Natural killer cell treated with Interleukin-12 subunit alpha and Interleukin-12 subunit beta and Interleukin-15 and Interleukin-18, amount 100 ng/mL, for 72 hours (primary cell): Measurements from ENCODE around the gene ANKRD13B. TPM values are rescaled to one million over a fixed set of nuclear protein-coding genes. Genes with fewer than 3 reads are reported as not detected.

Experiments used
- ATAC-seq, 2 donors: fragments of 150-1000 bp; cut with Tn5 transposase in 1 of 2; sonication (Bioruptor Pico), chemical (Tn5 transposase) in 1 of 2; 2 replicates each; pipeline ENCODE4 v1.10.0; 2021
- DNase-seq: peaks from one replicate; pipeline ENCODE4 v3.0.0; 2022; ENCODE audit warnings: low spot score
- H3K27ac Mint-ChIP-seq, 2 donors: 1 replicate in 1 of 2; 2 replicates in 1 of 2; pipeline ENCODE4 v1.8.0; 2022; ENCODE audit warnings: mixed read lengths in 2 of 2, mild to moderate bottlenecking in 1 of 2, moderate library complexity in 1 of 2
- H3K27me3 Mint-ChIP-seq, 2 donors: 1 replicate in 1 of 2; 2 replicates in 1 of 2; pipeline ENCODE4 v1.8.0; 2022; ENCODE audit warnings: mixed read lengths in 2 of 2
- H3K36me3 Mint-ChIP-seq: one replicate; pipeline ENCODE4 v1.8.0; 2022; ENCODE audit warnings: mixed read lengths
- H3K4me1 Mint-ChIP-seq, 2 donors: 1 replicate in 1 of 2; 2 replicates in 1 of 2; pipeline ENCODE4 v1.8.0; 2022; ENCODE audit warnings: low read depth in 2 of 2, mixed read lengths in 2 of 2, mild to moderate bottlenecking in 1 of 2
- H3K4me3 Mint-ChIP-seq: one replicate; pipeline ENCODE4 v1.8.0; 2022; ENCODE audit warnings: mixed read lengths
- H3K9me3 Mint-ChIP-seq: 2 replicates; pipeline ENCODE4 v1.8.0; 2022; ENCODE audit warnings: mixed read lengths
- total RNA-seq, 2 donors: library from RNA; stranded (reverse); gene quantifications; one replicate each; pipeline ENCODE4 v1.2.3, GENCODE V29; 2022

ANKRD13B gene
- total RNA-seq, 2 donors from 2014 or later, result 4.4 to 32.5 TPM

GRCh38 chr17:29591737-29592608 is 959 bp upstream of the ANKRD13B start:
- Mint-ChIP-seq H3K27ac (peak overlapping the region in 1 of 2 donors; percentile 16), H3K9me3 (no peaks in the 10 kb centered on the region), H3K36me3 (no peaks in the 10 kb centered on the region), H3K4me1 (peaks cover 26 to 29% of the 10 kb centered on the region in 2 donors), H3K4me3 (peak overlapping the region; percentile 60), H3K27me3 (peaks cover 0 to 2% of the 10 kb centered on the region in 2 donors)
- peak; percentile 50 to 68 for ATAC-seq
- DNase-seq, result peak; percentile 82

GRCh38 chr17:29593591-29594518 is 923 bp downstream of the ANKRD13B start:
- Mint-ChIP-seq H3K27ac (no peak overlapping the region), H3K27me3 (peaks cover 0 to 2% of the 10 kb centered on the region in 2 donors), H3K4me3 (peak overlapping the region; percentile 51), H3K9me3 (no peaks in the 10 kb centered on the region), H3K4me1 (peaks cover 12 to 17% of the 10 kb centered on the region in 2 donors), H3K36me3 (no peaks in the 10 kb centered on the region)
- DNase-seq, result no peak
- no peak for ATAC-seq

GRCh38 chr17:29594519-29595090 is 1.7 kb downstream of the ANKRD13B start:
- DNase-seq (no peak), ATAC-seq (no peak)
- Mint-ChIP-seq H3K4me1 (peaks cover 12 to 17% of the 10 kb centered on the region in 2 donors), H3K4me3 (peak overlapping the region; percentile 51), H3K27ac (no peak overlapping the region), H3K9me3 (no peaks in the 10 kb centered on the region), H3K27me3 (peaks cover 0 to 2% of the 10 kb centered on the region in 2 donors), H3K36me3 (no peaks in the 10 kb centered on the region)

- Mint-ChIP-seq H3K27me3 (peaks cover 0 to 2% of the 10 kb centered on the region in 2 donors), H3K4me3 (peak overlapping the region; percentile 51), H3K9me3 (no peaks in the 10 kb centered on the region), H3K36me3 (no peaks in the 10 kb centered on the region), H3K4me1 (peaks cover 5 to 12% of the 10 kb centered on the region in 2 donors), H3K27ac (no peak overlapping the region)
- no peak for ATAC-seq
- DNase-seq, result no peak
Observed at GRCh38 chr17:29595107-29595942, 2.4 kb downstream of the ANKRD13B start.

- Mint-ChIP-seq H3K27me3 (peaks cover 0 to 2% of the 10 kb centered on the region in 2 donors), H3K9me3 (no peaks in the 10 kb centered on the region), H3K4me1 (peaks cover 0 to 11% of the 10 kb centered on the region in 2 donors), H3K4me3 (no peak overlapping the region), H3K36me3 (no peaks in the 10 kb centered on the region), H3K27ac (no peak overlapping the region)
- DNase-seq (no peak), ATAC-seq (no peak)
Observed at GRCh38 chr17:29595943-29596774, 3.2 kb downstream of the ANKRD13B start.

GRCh38 chr17:29596811-29597210 is 3.9 kb downstream of the ANKRD13B start:
- ATAC-seq (no peak), DNase-seq (no peak)
- H3K9me3 Mint-ChIP-seq, result no peaks in the 10 kb centered on the region
- no peak overlapping the region for H3K4me3 Mint-ChIP-seq
- H3K4me1 Mint-ChIP-seq, result peaks cover 0 to 4% of the 10 kb centered on the region in 2 donors
- no peak overlapping the region for H3K27ac Mint-ChIP-seq
- H3K27me3 Mint-ChIP-seq, result peaks cover 0 to 2% of the 10 kb centered on the region in 2 donors
- H3K36me3 Mint-ChIP-seq, result no peaks in the 10 kb centered on the region

GRCh38 chr17:29597361-29598172 is 4.6 kb downstream of the ANKRD13B start:
- H3K4me1 Mint-ChIP-seq, result no peaks in the 10 kb centered on the region
- H3K27ac Mint-ChIP-seq, result no peak overlapping the region
- no peak for ATAC-seq
- H3K9me3 Mint-ChIP-seq, result no peaks in the 10 kb centered on the region
- H3K4me3 Mint-ChIP-seq, result no peak overlapping the region
- DNase-seq, result no peak
- no peaks in the 10 kb centered on the region for H3K36me3 Mint-ChIP-seq
- H3K27me3 Mint-ChIP-seq, result peaks cover 0 to 2% of the 10 kb centered on the region in 2 donors

- Mint-ChIP-seq H3K4me3 (no peak overlapping the region), H3K4me1 (no peaks in the 10 kb centered on the region), H3K36me3 (no peaks in the 10 kb centered on the region), H3K27me3 (no peaks in the 10 kb centered on the region), H3K9me3 (no peaks in the 10 kb centered on the region), H3K27ac (no peak overlapping the region)
- DNase-seq (no peak), ATAC-seq (no peak)
Observed at GRCh38 chr17:29603109-29603674, 10.3 kb downstream of the ANKRD13B start.

- no peaks in the 10 kb centered on the region for H3K9me3 Mint-ChIP-seq
- H3K4me3 Mint-ChIP-seq, result no peak overlapping the region
- no peaks in the 10 kb centered on the region for H3K36me3 Mint-ChIP-seq
- peaks cover 0 to 10% of the 10 kb centered on the region in 2 donors for H3K4me1 Mint-ChIP-seq
- no peaks in the 10 kb centered on the region for H3K27me3 Mint-ChIP-seq
- ATAC-seq (peak in 1 of 2 donors; percentile 31), DNase-seq (no peak)
- no peak overlapping the region for H3K27ac Mint-ChIP-seq
Observed at GRCh38 chr17:29607557-29608195, 14.7 kb downstream of the ANKRD13B start.

GRCh38 chr17:29608986-29609385 is 16.1 kb downstream of the ANKRD13B start:
- H3K4me1 Mint-ChIP-seq, result peaks cover 4 to 13% of the 10 kb centered on the region in 2 donors
- H3K4me3 Mint-ChIP-seq, result no peak overlapping the region
- no peaks in the 10 kb centered on the region for H3K36me3 Mint-ChIP-seq
- H3K27me3 Mint-ChIP-seq, result no peaks in the 10 kb centered on the region
- no peaks in the 10 kb centered on the region for H3K9me3 Mint-ChIP-seq
- ATAC-seq (no peak), DNase-seq (no peak)
- no peak overlapping the region for H3K27ac Mint-ChIP-seq

GRCh38 chr17:29610395-29610794 is 17.5 kb downstream of the ANKRD13B start:
- Mint-ChIP-seq H3K4me1 (peaks cover 13 to 22% of the 10 kb centered on the region in 2 donors), H3K27ac (no peak overlapping the region), H3K27me3 (no peaks in the 10 kb centered on the region), H3K9me3 (no peaks in the 10 kb centered on the region), H3K36me3 (no peaks in the 10 kb centered on the region), H3K4me3 (no peak overlapping the region)
- DNase-seq (no peak), ATAC-seq (no peak)
